ENCODE data around the gene IQSEC1.

Gene IQSEC1

GRCh38 chr3:13107661-13108060, 34.4 kb upstream of the IQSEC1 start:
- no peak for TF ChIP-seq CTCF (IDR thresholded peaks at IDR 0.05; ENCODE audit: extremely low read depth, insufficient read depth, missing control alignments)
- in situ Hi-C loops (cut with MboI; ENCODE audit: low pct_unique_long_range_greater_than_20kb, low sequenced_read_pairs, unreplicated experiment) = loop anchor here (10.0 kb wide), 1 partner anchor 347 kb away; no protein-coding TSS in a partner anchor
- no peak for DNase-seq (ENCODE audit: low spot score)

GRCh38 chr3:13106308-13107001, 33.2 kb upstream of the IQSEC1 start:
- no peak for DNase-seq (ENCODE audit: low spot score)
- in situ Hi-C loops (cut with MboI; ENCODE audit: low pct_unique_long_range_greater_than_20kb, low sequenced_read_pairs, unreplicated experiment) = loop anchor here (10.0 kb wide), 1 partner anchor 348 kb away; no protein-coding TSS in a partner anchor
- no peak for TF ChIP-seq CTCF (IDR thresholded peaks at IDR 0.05; ENCODE audit: extremely low read depth, insufficient read depth, missing control alignments)

GRCh38 chr3:13105896-13106250, 32.6 kb upstream of the IQSEC1 start:
- TF ChIP-seq CTCF (IDR thresholded peaks at IDR 0.05; ENCODE audit: extremely low read depth, insufficient read depth, missing control alignments) = no peak
- in situ Hi-C loops (cut with MboI; ENCODE audit: low pct_unique_long_range_greater_than_20kb, low sequenced_read_pairs, unreplicated experiment) = loop anchor here (10.0 kb wide), 1 partner anchor 349 kb away; no protein-coding TSS in a partner anchor
- DNase-seq (ENCODE audit: low spot score) = no peak

- no peak for DNase-seq (ENCODE audit: low spot score)
- no peak for TF ChIP-seq CTCF (IDR thresholded peaks at IDR 0.05; ENCODE audit: extremely low read depth, insufficient read depth, missing control alignments)
- in situ Hi-C loops (cut with MboI; ENCODE audit: low pct_unique_long_range_greater_than_20kb, low sequenced_read_pairs, unreplicated experiment) = loop anchor here (10.0 kb wide), 1 partner anchor 349 kb away; no protein-coding TSS in a partner anchor
Measured at GRCh38 chr3:13105181-13105895, 32.1 kb upstream of the IQSEC1 start.

- in situ Hi-C loops (cut with MboI; ENCODE audit: low pct_unique_long_range_greater_than_20kb, low sequenced_read_pairs, unreplicated experiment) = loop anchor here (10.0 kb wide), 1 partner anchor 350 kb away; no protein-coding TSS in a partner anchor
- DNase-seq (ENCODE audit: low spot score) = no peak
- no peak for TF ChIP-seq CTCF (IDR thresholded peaks at IDR 0.05; ENCODE audit: extremely low read depth, insufficient read depth, missing control alignments)
Measured at GRCh38 chr3:13104511-13104910, 31.3 kb upstream of the IQSEC1 start.

GRCh38 chr3:13103416-13104058, 30.3 kb upstream of the IQSEC1 start:
- in situ Hi-C loops (cut with MboI; ENCODE audit: low pct_unique_long_range_greater_than_20kb, low sequenced_read_pairs, unreplicated experiment) = loop anchor here (10.0 kb wide), 1 partner anchor 351 kb away; no protein-coding TSS in a partner anchor
- DNase-seq (ENCODE audit: low spot score) = no peak
- TF ChIP-seq CTCF (IDR thresholded peaks at IDR 0.05; ENCODE audit: extremely low read depth, insufficient read depth, missing control alignments) = no peak
